ENCODE data around the gene PSME1. TPM values are rescaled to one million over a fixed set of nuclear protein-coding genes. Genes with fewer than 3 reads are reported as not detected.

Gene PSME1
- total RNA-seq, 1 donor, result 111 TPM

DNA sequence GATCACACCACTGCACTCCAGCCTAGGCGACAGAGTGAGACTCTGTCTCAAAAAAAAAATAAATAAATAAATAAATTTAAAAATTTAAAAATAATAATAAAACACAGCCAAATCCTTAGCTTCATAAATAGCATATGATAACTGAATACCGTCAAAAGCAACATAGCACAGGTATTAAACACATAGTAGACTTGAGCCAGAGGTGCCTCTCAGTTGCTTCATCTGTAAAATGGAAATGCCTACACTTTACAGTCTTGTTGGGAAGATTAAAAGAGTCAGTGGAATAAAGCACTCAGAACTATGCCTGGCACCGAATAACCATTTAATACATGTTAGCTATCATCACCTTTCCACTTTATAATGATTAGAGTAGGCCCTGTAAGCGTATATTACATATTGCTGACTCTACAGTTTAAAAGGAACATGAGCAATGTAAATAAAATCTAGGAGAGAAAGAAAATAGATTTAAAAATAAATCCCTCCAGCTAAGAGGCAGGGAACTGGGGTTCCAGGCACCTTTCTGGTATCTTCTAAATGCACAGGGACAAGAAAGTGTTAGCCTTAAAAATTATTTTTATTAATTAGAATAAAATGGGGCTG, 29.2 kb upstream of the PSME1 start:
- TF ChIP-seq, protein P1, sequence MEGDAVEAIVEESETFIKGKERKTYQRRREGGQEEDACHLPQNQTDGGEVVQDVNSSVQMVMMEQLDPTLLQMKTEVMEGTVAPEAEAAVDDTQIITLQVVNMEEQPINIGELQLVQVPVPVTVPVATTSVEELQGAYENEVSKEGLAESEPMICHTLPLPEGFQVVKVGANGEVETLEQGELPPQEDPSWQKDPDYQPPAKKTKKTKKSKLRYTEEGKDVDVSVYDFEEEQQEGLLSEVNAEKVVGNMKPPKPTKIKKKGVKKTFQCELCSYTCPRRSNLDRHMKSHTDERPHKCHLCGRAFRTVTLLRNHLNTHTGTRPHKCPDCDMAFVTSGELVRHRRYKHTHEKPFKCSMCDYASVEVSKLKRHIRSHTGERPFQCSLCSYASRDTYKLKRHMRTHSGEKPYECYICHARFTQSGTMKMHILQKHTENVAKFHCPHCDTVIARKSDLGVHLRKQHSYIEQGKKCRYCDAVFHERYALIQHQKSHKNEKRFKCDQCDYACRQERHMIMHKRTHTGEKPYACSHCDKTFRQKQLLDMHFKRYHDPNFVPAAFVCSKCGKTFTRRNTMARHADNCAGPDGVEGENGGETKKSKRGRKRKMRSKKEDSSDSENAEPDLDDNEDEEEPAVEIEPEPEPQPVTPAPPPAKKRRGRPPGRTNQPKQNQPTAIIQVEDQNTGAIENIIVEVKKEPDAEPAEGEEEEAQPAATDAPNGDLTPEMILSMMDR (IDR thresholded peaks at IDR 0.05; ENCODE audit: extremely low read depth, low read depth, low read length), result no peak
- Histone ChIP-seq H3K79me2 (ENCODE audit: insufficient read depth, low read length) (no peaks in the 10 kb centered on the region), H3K27ac (ENCODE audit: low read depth, low read length) (no peak overlapping the region), H3K4me3 (ENCODE audit: insufficient read depth, low read length) (no peak overlapping the region), H3K36me3 (ENCODE audit: insufficient read depth, low read length) (peaks cover 9% of the 10 kb centered on the region), H3K4me2 (ENCODE audit: insufficient read depth, low read length) (no peak overlapping the region), H4K20me1 (ENCODE audit: insufficient read depth, low read length) (no peaks in the 10 kb centered on the region), H3K4me1 (ENCODE audit: insufficient read depth, low read length) (no peaks in the 10 kb centered on the region), H2AFZ (ENCODE audit: low read length) (no peak overlapping the region), H3K27me3 (ENCODE audit: insufficient read depth, low read length) (no peaks in the 10 kb centered on the region), H3K9me3 (ENCODE audit: low read depth, low read length) (no peaks in the 10 kb centered on the region)
- no peak for DNase-seq (ENCODE audit: insufficient read length, low spot score, missing footprints)

DNA sequence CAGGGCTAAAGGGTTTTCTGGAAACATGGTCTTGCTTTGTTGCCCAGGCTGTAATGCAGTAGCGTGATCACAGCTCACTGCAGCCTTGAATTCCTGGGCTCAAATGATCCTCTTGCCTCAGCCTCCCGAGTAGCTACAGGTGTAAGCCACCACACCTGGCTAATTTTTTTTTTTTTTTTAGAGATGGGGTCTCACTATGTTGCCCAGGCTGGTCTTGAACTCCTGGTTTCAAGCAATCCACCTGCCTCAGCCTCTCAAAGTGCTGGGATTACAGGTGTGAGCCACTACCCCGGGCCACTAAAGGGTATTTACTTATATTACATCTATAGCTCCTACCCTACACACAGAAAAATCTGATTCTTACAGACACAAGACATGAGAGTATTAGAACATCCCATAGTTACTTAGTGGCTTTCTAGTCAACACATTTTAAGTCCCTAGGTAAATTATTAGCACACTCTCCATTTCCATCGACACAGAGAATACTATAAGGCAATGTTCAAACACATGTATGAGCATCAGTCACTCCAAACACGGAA, 27.6 kb upstream of the PSME1 start:
- H3K4me1 ChIP-seq (ENCODE audit: insufficient read depth, low read length), result peaks cover 2% of the 10 kb centered on the region
- H3K27me3 ChIP-seq (ENCODE audit: insufficient read depth, low read length), result no peaks in the 10 kb centered on the region
- no peak overlapping the region for H3K27ac ChIP-seq (ENCODE audit: low read depth, low read length)
- H3K79me2 ChIP-seq (ENCODE audit: insufficient read depth, low read length), result no peaks in the 10 kb centered on the region
- H2AFZ ChIP-seq (ENCODE audit: low read length), result peak overlapping the region; percentile 43
- H3K36me3 ChIP-seq (ENCODE audit: insufficient read depth, low read length), result peaks cover 7% of the 10 kb centered on the region
- H4K20me1 ChIP-seq (ENCODE audit: insufficient read depth, low read length), result no peaks in the 10 kb centered on the region
- no peaks in the 10 kb centered on the region for H3K9me3 ChIP-seq (ENCODE audit: low read depth, low read length)
- H3K4me2 ChIP-seq (ENCODE audit: insufficient read depth, low read length), result no peak overlapping the region
- no peak for DNase-seq (ENCODE audit: insufficient read length, low spot score, missing footprints)
- H3K4me3 ChIP-seq (ENCODE audit: insufficient read depth, low read length), result no peak overlapping the region
- TF ChIP-seq, protein P1 (IDR thresholded peaks at IDR 0.05; ENCODE audit: extremely low read depth, low read depth, low read length), result no peak

DNA sequence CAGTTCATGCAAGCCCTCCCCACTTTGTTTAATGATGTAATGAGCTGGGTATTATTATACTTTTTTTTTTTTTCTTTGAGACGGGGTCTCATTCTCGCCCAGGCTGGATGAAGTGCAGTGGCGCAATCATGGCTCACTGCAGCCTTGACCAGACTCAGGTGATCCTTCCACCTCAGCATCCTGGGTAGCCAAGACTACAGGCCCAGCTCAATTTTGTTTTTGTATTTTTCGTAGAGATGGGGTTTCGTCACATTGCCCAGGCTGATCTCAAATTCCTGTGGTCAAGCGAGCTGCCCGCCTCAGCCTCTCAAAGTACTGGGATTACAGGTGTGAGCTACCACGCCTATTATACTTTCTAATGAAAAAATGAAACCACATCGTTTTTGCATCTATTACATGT, 25.9 kb upstream of the PSME1 start:
- Histone ChIP-seq H3K9me3 (ENCODE audit: low read depth, low read length) (no peaks in the 10 kb centered on the region), H4K20me1 (ENCODE audit: insufficient read depth, low read length) (no peaks in the 10 kb centered on the region), H3K4me3 (ENCODE audit: insufficient read depth, low read length) (no peak overlapping the region), H3K27ac (ENCODE audit: low read depth, low read length) (no peak overlapping the region), H3K27me3 (ENCODE audit: insufficient read depth, low read length) (no peaks in the 10 kb centered on the region), H3K79me2 (ENCODE audit: insufficient read depth, low read length) (no peaks in the 10 kb centered on the region), H3K4me2 (ENCODE audit: insufficient read depth, low read length) (no peak overlapping the region), H3K36me3 (ENCODE audit: insufficient read depth, low read length) (no peaks in the 10 kb centered on the region), H2AFZ (ENCODE audit: low read length) (no peak overlapping the region), H3K4me1 (ENCODE audit: insufficient read depth, low read length) (peaks cover 5% of the 10 kb centered on the region)
- DNase-seq (ENCODE audit: insufficient read length, low spot score, missing footprints), result no peak
- TF ChIP-seq, protein P1 (IDR thresholded peaks at IDR 0.05; ENCODE audit: extremely low read depth, low read depth, low read length), result no peak

DNA sequence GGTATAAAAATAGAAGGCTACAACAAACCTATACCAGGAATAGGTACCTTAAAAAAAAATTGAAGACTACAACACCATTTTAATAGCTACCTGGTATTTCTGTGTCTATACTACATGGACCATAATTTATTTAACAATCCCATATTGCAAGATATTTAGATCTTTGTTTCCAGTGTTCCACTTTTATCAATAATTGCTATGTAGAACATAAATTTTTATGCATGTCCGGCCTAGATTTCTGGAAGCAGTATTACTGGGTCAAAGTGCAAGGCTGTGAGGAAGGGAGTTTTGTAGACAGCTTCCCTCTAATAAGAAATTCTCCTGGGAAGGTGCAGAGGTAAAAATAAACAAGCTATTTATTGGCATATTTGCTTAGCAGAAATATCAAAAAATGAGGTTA, 25.5 kb upstream of the PSME1 start:
- TF ChIP-seq, protein P1 (IDR thresholded peaks at IDR 0.05; ENCODE audit: extremely low read depth, low read depth, low read length), result no peak
- H3K4me2 ChIP-seq (ENCODE audit: insufficient read depth, low read length), result no peak overlapping the region
- H4K20me1 ChIP-seq (ENCODE audit: insufficient read depth, low read length), result no peaks in the 10 kb centered on the region

More for the DNA sequence above, 25.5 kb upstream of the PSME1 start:
- Histone ChIP-seq H3K27me3 (ENCODE audit: insufficient read depth, low read length) (no peaks in the 10 kb centered on the region), H2AFZ (ENCODE audit: low read length) (no peak overlapping the region), H3K27ac (ENCODE audit: low read depth, low read length) (no peak overlapping the region), H3K36me3 (ENCODE audit: insufficient read depth, low read length) (no peaks in the 10 kb centered on the region), H3K9me3 (ENCODE audit: low read depth, low read length) (no peaks in the 10 kb centered on the region), H3K4me1 (ENCODE audit: insufficient read depth, low read length) (peaks cover 8% of the 10 kb centered on the region), H3K79me2 (ENCODE audit: insufficient read depth, low read length) (peaks cover 3% of the 10 kb centered on the region), H3K4me3 (ENCODE audit: insufficient read depth, low read length) (no peak overlapping the region)
- no peak for DNase-seq (ENCODE audit: insufficient read length, low spot score, missing footprints)
